SK-N-SH (cell line): ENCODE data around the gene IRF2BP2. TPM values are rescaled to one million over a fixed set of nuclear protein-coding genes. Genes with fewer than 3 reads are reported as not detected.

ENCODE experiments used
- CHD2 ChIP-seq: fragments of 150-350 bp; IDR thresholded peaks from 2 replicates; pipeline ENCODE4 v1.6.1; 2018; ENCODE audit warnings: low read length; ENCODE audit not compliant: partially characterized antibody
- ELF1 ChIP-seq: IDR thresholded peaks from 2 replicates; pipeline ENCODE4 v1.4.0; 2012
- FOXJ3 ChIP-seq: sonication (generic); formaldehyde crosslinking; IDR thresholded peaks from 2 replicates; pipeline ENCODE4 v1.5.1; 2020; ENCODE audit warnings: mild to moderate bottlenecking, missing genetic modification reagents
- GABPA ChIP-seq: IDR thresholded peaks from 2 replicates; pipeline ENCODE4 v1.4.0; 2012; ENCODE audit warnings: low read depth, mild to moderate bottlenecking
- GATA2 ChIP-seq: sonication (generic); formaldehyde crosslinking; IDR thresholded peaks from 2 replicates; pipeline ENCODE4 v1.5.0; 2020; ENCODE audit warnings: mild to moderate bottlenecking, missing genetic modification reagents
- RAD21 ChIP-seq: IDR thresholded peaks from 2 replicates; pipeline ENCODE4 v1.6.1; 2012; ENCODE audit warnings: mild to moderate bottlenecking, low read length
- RXRA ChIP-seq: IDR thresholded peaks from 2 replicates; pipeline ENCODE4 v1.4.0; 2012; ENCODE audit warnings: low read depth, mild to moderate bottlenecking, borderline replicate concordance
- SIN3A ChIP-seq: IDR thresholded peaks from 2 replicates; pipeline ENCODE4 v1.6.1; 2012; ENCODE audit warnings: low read depth, mild to moderate bottlenecking, low read length, moderate library complexity, borderline replicate concordance
- SMC3 ChIP-seq: IDR thresholded peaks from 2 replicates; pipeline ENCODE4 v1.6.1; 2012; ENCODE audit warnings: low read depth, low read length, improper control_type of control experiment
- TEAD4 ChIP-seq: IDR thresholded peaks from 2 replicates; pipeline ENCODE4 v1.4.0; 2012; ENCODE audit warnings: mild to moderate bottlenecking, borderline replicate concordance; ENCODE audit not compliant: insufficient read depth
- polyA plus RNA-seq, 3 experiments: library from polyadenylated mRNA; depleted of rRNA; stranded (reverse); fragments of >200 nt; gene quantifications; 2 replicates each; pipeline ENCODE4 v1.2.3, GENCODE V29; 2012
- TF ChIP-seq, protein P1 (sequence below): IDR thresholded peaks from 2 replicates; pipeline ENCODE4 v1.6.1; 2012; ENCODE audit warnings: mild to moderate bottlenecking, low read depth, low read length, moderate library complexity
- TF ChIP-seq, protein P2 (sequence below): fragments of 150-350 bp; IDR thresholded peaks from 2 replicates; pipeline ENCODE4 v1.6.1; 2017; ENCODE audit warnings: antibody characterized with exemption, low read length, low read depth, borderline replicate concordance
- TF ChIP-seq, protein P3 (sequence below): fragments of 200-600 bp; sonication (generic); IDR thresholded peaks from 2 replicates; pipeline ENCODE4 v1.6.1; 2017; ENCODE audit warnings: antibody characterized with exemption, mild to moderate bottlenecking, moderate library complexity
- TF ChIP-seq, protein P4 (sequence below): fragments of 150-350 bp; IDR thresholded peaks from 2 replicates; pipeline ENCODE4 v1.6.1; 2016; ENCODE audit warnings: mild to moderate bottlenecking, low read depth, low read length

IRF2BP2 gene
- polyA plus RNA-seq, 1 of the 3 experiments (the other 2 are of a cell fraction): 73.9 TPM

DNA sequence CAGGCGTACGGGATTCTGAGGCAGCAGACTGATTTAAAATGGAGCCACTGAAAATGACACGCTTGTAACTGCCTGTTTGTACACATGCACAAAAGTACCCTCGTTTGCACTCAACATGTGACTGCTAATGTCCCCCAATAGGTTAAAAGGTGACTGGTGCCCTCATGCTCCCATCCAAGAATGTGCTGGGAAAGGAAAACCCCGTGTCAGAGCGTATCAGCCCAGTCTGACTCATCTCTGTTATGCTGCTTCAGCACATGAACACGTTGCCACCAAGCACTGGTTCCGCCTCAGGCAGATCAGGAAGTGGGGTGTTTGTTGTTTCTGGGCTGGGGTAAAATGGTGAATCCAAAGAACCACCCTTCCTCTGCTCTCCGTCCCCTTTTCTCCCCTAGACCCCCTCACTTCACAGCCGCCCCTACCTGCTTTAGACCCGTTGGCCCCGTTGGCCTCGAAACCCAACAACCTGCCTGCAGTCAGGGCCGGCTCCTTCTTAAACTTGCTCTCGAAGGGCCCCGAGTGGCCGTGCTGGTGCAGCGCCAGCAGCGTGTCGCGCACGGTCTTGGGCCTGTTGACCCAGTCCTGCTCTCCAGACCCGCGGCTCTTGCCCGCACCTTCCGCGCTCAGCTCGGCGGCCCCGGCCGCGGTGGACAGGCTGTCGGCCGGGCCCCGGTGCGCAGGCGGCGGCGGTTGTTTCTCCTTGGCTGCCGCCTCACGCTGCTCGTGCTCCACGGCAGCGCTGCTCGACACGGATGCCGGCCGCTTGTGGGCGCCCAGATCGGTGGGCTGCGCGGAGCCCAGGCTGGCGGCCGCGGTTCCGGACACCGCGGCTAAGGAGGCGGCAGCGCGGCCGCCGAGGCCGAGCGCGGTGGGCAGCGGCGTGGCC lies 1.7 kb downstream of the IRF2BP2 start (continued):
- TF ChIP-seq, protein P1, sequence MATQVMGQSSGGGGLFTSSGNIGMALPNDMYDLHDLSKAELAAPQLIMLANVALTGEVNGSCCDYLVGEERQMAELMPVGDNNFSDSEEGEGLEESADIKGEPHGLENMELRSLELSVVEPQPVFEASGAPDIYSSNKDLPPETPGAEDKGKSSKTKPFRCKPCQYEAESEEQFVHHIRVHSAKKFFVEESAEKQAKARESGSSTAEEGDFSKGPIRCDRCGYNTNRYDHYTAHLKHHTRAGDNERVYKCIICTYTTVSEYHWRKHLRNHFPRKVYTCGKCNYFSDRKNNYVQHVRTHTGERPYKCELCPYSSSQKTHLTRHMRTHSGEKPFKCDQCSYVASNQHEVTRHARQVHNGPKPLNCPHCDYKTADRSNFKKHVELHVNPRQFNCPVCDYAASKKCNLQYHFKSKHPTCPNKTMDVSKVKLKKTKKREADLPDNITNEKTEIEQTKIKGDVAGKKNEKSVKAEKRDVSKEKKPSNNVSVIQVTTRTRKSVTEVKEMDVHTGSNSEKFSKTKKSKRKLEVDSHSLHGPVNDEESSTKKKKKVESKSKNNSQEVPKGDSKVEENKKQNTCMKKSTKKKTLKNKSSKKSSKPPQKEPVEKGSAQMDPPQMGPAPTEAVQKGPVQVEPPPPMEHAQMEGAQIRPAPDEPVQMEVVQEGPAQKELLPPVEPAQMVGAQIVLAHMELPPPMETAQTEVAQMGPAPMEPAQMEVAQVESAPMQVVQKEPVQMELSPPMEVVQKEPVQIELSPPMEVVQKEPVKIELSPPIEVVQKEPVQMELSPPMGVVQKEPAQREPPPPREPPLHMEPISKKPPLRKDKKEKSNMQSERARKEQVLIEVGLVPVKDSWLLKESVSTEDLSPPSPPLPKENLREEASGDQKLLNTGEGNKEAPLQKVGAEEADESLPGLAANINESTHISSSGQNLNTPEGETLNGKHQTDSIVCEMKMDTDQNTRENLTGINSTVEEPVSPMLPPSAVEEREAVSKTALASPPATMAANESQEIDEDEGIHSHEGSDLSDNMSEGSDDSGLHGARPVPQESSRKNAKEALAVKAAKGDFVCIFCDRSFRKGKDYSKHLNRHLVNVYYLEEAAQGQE: no peak
- no peak for TF ChIP-seq GABPA
- TF ChIP-seq SIN3A: peak; percentile 95
- TF ChIP-seq, protein P2, sequence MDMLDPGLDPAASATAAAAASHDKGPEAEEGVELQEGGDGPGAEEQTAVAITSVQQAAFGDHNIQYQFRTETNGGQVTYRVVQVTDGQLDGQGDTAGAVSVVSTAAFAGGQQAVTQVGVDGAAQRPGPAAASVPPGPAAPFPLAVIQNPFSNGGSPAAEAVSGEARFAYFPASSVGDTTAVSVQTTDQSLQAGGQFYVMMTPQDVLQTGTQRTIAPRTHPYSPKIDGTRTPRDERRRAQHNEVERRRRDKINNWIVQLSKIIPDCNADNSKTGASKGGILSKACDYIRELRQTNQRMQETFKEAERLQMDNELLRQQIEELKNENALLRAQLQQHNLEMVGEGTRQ: no peak
- TF ChIP-seq RAD21: 0 out of 2 replicates have a peak, but pooled peaks have one; percentile 1
- peak; percentile 85; the same call in 1 of the 2 replicates for TF ChIP-seq RXRA
- TF ChIP-seq, protein P3, sequence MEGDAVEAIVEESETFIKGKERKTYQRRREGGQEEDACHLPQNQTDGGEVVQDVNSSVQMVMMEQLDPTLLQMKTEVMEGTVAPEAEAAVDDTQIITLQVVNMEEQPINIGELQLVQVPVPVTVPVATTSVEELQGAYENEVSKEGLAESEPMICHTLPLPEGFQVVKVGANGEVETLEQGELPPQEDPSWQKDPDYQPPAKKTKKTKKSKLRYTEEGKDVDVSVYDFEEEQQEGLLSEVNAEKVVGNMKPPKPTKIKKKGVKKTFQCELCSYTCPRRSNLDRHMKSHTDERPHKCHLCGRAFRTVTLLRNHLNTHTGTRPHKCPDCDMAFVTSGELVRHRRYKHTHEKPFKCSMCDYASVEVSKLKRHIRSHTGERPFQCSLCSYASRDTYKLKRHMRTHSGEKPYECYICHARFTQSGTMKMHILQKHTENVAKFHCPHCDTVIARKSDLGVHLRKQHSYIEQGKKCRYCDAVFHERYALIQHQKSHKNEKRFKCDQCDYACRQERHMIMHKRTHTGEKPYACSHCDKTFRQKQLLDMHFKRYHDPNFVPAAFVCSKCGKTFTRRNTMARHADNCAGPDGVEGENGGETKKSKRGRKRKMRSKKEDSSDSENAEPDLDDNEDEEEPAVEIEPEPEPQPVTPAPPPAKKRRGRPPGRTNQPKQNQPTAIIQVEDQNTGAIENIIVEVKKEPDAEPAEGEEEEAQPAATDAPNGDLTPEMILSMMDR: no peak
- no peak for TF ChIP-seq SMC3
- TF ChIP-seq, protein P4, sequence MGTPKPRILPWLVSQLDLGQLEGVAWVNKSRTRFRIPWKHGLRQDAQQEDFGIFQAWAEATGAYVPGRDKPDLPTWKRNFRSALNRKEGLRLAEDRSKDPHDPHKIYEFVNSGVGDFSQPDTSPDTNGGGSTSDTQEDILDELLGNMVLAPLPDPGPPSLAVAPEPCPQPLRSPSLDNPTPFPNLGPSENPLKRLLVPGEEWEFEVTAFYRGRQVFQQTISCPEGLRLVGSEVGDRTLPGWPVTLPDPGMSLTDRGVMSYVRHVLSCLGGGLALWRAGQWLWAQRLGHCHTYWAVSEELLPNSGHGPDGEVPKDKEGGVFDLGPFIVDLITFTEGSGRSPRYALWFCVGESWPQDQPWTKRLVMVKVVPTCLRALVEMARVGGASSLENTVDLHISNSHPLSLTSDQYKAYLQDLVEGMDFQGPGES: no peak
- TF ChIP-seq ELF1: peak; percentile 77
- no peak for TF ChIP-seq FOXJ3
- no peak for TF ChIP-seq GATA2 (CRISPR knock-in tag)
- TF ChIP-seq CHD2: no peak
- peak; percentile 50; the same call in 1 of the 2 replicates for TF ChIP-seq TEAD4
